ENCODE results near the gene TP53I11. TPM values are rescaled to one million over a fixed set of nuclear protein-coding genes. Genes with fewer than 3 reads are reported as not detected.

Gene TP53I11
- polyA plus RNA-seq, 1 donor (not counting 4 experiments of a cell fraction or from before 2014, with no cell fraction given): 21.4 TPM

DNA sequence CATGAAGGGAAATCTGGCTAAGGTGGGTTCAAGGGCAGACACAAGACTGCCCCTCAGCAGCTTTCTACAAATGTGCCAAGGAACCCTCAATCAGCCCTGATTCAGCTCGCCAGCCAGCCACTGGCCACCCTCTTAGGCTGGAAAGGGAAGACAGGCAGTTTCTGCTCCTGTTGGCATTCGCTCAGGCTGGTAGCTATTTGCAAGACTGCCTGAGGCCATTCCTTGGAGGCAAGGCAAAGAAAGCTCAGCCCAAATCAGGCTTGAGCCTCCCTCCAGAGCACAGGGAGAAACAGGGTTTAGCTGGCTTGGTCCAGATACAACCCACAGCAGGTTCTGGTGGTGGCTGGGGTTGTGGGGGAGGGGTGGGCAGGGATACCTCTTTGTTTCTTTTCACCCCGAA is 19.2 kb downstream of the TP53I11 start:
- H2AFZ ChIP-seq (ENCODE audit: control insufficient read depth, low read length): no peak overlapping the region
- peaks cover 3 to 6% of the 10 kb centered on the region in 2 experiments for H3K36me3 ChIP-seq (ENCODE audit: control insufficient read depth in 2 of 2, extremely low read depth in 1 of 2, insufficient read depth in 2 of 2, low read length in 2 of 2)
- no peak overlapping the region for H3K4me3 ChIP-seq (ENCODE audit: control insufficient read depth in 2 of 3, extremely low read depth in 1 of 3, insufficient read depth in 2 of 3, low read depth in 1 of 3, low read length in 3 of 3)
- no peak for FAIRE-seq
- H3K9me3 ChIP-seq (ENCODE audit: control insufficient read depth, low read depth, low read length): no peaks in the 10 kb centered on the region
- H4K20me1 ChIP-seq (ENCODE audit: control insufficient read depth, extremely low read depth, insufficient read depth, low read length): peaks cover 6% of the 10 kb centered on the region
- no peaks in the 10 kb centered on the region for H3K9me1 ChIP-seq (ENCODE audit: control insufficient read depth, extremely low read depth, insufficient read depth, low read length)
- no peak overlapping the region for H3K9ac ChIP-seq (ENCODE audit: control insufficient read depth, extremely low read depth, insufficient read depth, low read length)
- no peaks in the 10 kb centered on the region for H3K27me3 ChIP-seq (ENCODE audit: control insufficient read depth, extremely low read depth, insufficient read depth, low read length)
- DNase-seq (ENCODE audit: low read depth, low spot score): no peak
- no peaks in the 10 kb centered on the region for H3K79me2 ChIP-seq (ENCODE audit: control insufficient read depth, insufficient read depth, low read length)
- dilution Hi-C loops (cut with MboI; ENCODE audit: extremely low pct_ligation_motif_present, low sequenced_read_pairs): loop anchor here (25.0 kb wide), 1 partner anchor 406 kb away; no protein-coding TSS in a partner anchor
- TF ChIP-seq, protein P1, sequence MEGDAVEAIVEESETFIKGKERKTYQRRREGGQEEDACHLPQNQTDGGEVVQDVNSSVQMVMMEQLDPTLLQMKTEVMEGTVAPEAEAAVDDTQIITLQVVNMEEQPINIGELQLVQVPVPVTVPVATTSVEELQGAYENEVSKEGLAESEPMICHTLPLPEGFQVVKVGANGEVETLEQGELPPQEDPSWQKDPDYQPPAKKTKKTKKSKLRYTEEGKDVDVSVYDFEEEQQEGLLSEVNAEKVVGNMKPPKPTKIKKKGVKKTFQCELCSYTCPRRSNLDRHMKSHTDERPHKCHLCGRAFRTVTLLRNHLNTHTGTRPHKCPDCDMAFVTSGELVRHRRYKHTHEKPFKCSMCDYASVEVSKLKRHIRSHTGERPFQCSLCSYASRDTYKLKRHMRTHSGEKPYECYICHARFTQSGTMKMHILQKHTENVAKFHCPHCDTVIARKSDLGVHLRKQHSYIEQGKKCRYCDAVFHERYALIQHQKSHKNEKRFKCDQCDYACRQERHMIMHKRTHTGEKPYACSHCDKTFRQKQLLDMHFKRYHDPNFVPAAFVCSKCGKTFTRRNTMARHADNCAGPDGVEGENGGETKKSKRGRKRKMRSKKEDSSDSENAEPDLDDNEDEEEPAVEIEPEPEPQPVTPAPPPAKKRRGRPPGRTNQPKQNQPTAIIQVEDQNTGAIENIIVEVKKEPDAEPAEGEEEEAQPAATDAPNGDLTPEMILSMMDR (optimal IDR thresholded peaks at IDR 0.05 in 1 of 3, IDR thresholded peaks at IDR 0.05 in 1 of 3, conservative IDR thresholded peaks at IDR 0.05 in 1 of 3; ENCODE audit: extremely low read depth in 1 of 3, insufficient read depth in 2 of 3, low read length in 3 of 3): no peak
- no peak for TF ChIP-seq EZH2 (IDR thresholded peaks at IDR 0.05; ENCODE audit: low read length)
- H3K4me1 ChIP-seq (ENCODE audit: control insufficient read depth, extremely low read depth, insufficient read depth, low read length): peaks cover 4% of the 10 kb centered on the region
- H3K27ac ChIP-seq (ENCODE audit: control insufficient read depth, insufficient read depth, low read length): no peak overlapping the region
- no peak overlapping the region for H3K4me2 ChIP-seq (ENCODE audit: control insufficient read depth, extremely low read depth, insufficient read depth, low read depth, low read length)

- Histone ChIP-seq H3K9me1 (ENCODE audit: control insufficient read depth, extremely low read depth, insufficient read depth, low read length) (no peaks in the 10 kb centered on the region), H3K4me3 (ENCODE audit: control insufficient read depth in 2 of 3, extremely low read depth in 1 of 3, insufficient read depth in 2 of 3, low read depth in 1 of 3, low read length in 3 of 3) (no peak overlapping the region), H3K4me1 (ENCODE audit: control insufficient read depth, extremely low read depth, insufficient read depth, low read length) (peaks cover 4% of the 10 kb centered on the region), H3K79me2 (ENCODE audit: control insufficient read depth, insufficient read depth, low read length) (no peaks in the 10 kb centered on the region), H3K36me3 (ENCODE audit: control insufficient read depth in 2 of 2, extremely low read depth in 1 of 2, insufficient read depth in 2 of 2, low read length in 2 of 2) (peaks cover 3 to 6% of the 10 kb centered on the region in 2 experiments), H3K9ac (ENCODE audit: control insufficient read depth, extremely low read depth, insufficient read depth, low read length) (no peak overlapping the region), H3K27ac (ENCODE audit: control insufficient read depth, insufficient read depth, low read length) (no peak overlapping the region), H3K4me2 (ENCODE audit: control insufficient read depth, extremely low read depth, insufficient read depth, low read depth, low read length) (no peak overlapping the region), H2AFZ (ENCODE audit: control insufficient read depth, low read length) (no peak overlapping the region), H3K9me3 (ENCODE audit: control insufficient read depth, low read depth, low read length) (no peaks in the 10 kb centered on the region), H4K20me1 (ENCODE audit: control insufficient read depth, extremely low read depth, insufficient read depth, low read length) (peaks cover 6% of the 10 kb centered on the region), H3K27me3 (ENCODE audit: control insufficient read depth, extremely low read depth, insufficient read depth, low read length) (peaks cover 4% of the 10 kb centered on the region)
- no peak for TF ChIP-seq EZH2 (IDR thresholded peaks at IDR 0.05; ENCODE audit: low read length)
- TF ChIP-seq, protein P1 (optimal IDR thresholded peaks at IDR 0.05 in 1 of 3, IDR thresholded peaks at IDR 0.05 in 1 of 3, conservative IDR thresholded peaks at IDR 0.05 in 1 of 3; ENCODE audit: extremely low read depth in 1 of 3, insufficient read depth in 2 of 3, low read length in 3 of 3): no peak
- dilution Hi-C loops (cut with MboI; ENCODE audit: extremely low pct_ligation_motif_present, low sequenced_read_pairs): loop anchor here (25.0 kb wide), 1 partner anchor 407 kb away; no protein-coding TSS in a partner anchor
- DNase-seq (ENCODE audit: low read depth, low spot score): no peak
- FAIRE-seq: no peak
Measured at GRCh38 chr11:44930588-44931302, 19.9 kb downstream of the TP53I11 start.

All from keratinocyte (primary cell).